ENCODE data around the gene ARVCF.

Gene ARVCF

GRCh38 chr22:19998232-19998951, 18.2 kb downstream of the ARVCF start:
- FAIRE-seq: no peak

GRCh38 chr22:19997561-19998231, 18.9 kb downstream of the ARVCF start:
- FAIRE-seq: no peak

- no peak for FAIRE-seq
Observed at GRCh38 chr22:19996694-19997384, 19.8 kb downstream of the ARVCF start.

- FAIRE-seq: no peak
Observed at GRCh38 chr22:19995611-19996339, 20.8 kb downstream of the ARVCF start.

GRCh38 chr22:19994851-19995610, 21.6 kb downstream of the ARVCF start:
- FAIRE-seq: no peak

- FAIRE-seq: no peak
Observed at GRCh38 chr22:19993926-19994325, 22.7 kb downstream of the ARVCF start.

GRCh38 chr22:19992921-19993355, 23.7 kb downstream of the ARVCF start:
- no peak for FAIRE-seq

GRCh38 chr22:19992481-19992911, 24.1 kb downstream of the ARVCF start:
- FAIRE-seq: no peak

GRCh38 chr22:19991645-19992451, 24.8 kb downstream of the ARVCF start:
- FAIRE-seq: no peak

GRCh38 chr22:19991395-19991644, 25.3 kb downstream of the ARVCF start:
- no peak for FAIRE-seq

- no peak for FAIRE-seq
Observed at GRCh38 chr22:19990609-19991394, 25.8 kb downstream of the ARVCF start.

GRCh38 chr22:19990188-19990587, 26.4 kb downstream of the ARVCF start:
- no peak for FAIRE-seq

GRCh38 chr22:19989725-19990067, 26.9 kb downstream of the ARVCF start:
- FAIRE-seq: no peak

GRCh38 chr22:19988965-19989724, 27.5 kb downstream of the ARVCF start:
- FAIRE-seq: no peak

- no peak for FAIRE-seq
Observed at GRCh38 chr22:19988331-19988808, 28.3 kb downstream of the ARVCF start.

- no peak for FAIRE-seq
Observed at GRCh38 chr22:19987394-19988306, 29.0 kb downstream of the ARVCF start.

GRCh38 chr22:19986410-19987341, 29.9 kb downstream of the ARVCF start:
- no peak for FAIRE-seq

- no peak for FAIRE-seq
Observed at GRCh38 chr22:19986011-19986409, 30.6 kb downstream of the ARVCF start.

Measured in colon (tissue), 2 donors.